22Rv1 (cell line): ENCODE measurements around the gene CNST.
A peak's percentile ranks its signal among the peaks of the same experiment; 100 is the strongest.

ENCODE experiments used
- H3K27ac ChIP-seq: fragments of 450-650 bp; 2 replicates; pipeline ENCODE4 v1.5.1; 2017
- ZFX ChIP-seq: fragments of 450-650 bp; IDR thresholded peaks from 2 replicates; pipeline ENCODE4 v1.6.1; 2017; ENCODE audit warnings: antibody characterized with exemption, borderline replicate concordance
- TF ChIP-seq, protein P1 (sequence below): fragments of 450-650 bp; IDR thresholded peaks from 2 replicates; pipeline ENCODE4 v1.5.1; 2017; ENCODE audit warnings: mild to moderate bottlenecking

The CNST gene

DNA sequence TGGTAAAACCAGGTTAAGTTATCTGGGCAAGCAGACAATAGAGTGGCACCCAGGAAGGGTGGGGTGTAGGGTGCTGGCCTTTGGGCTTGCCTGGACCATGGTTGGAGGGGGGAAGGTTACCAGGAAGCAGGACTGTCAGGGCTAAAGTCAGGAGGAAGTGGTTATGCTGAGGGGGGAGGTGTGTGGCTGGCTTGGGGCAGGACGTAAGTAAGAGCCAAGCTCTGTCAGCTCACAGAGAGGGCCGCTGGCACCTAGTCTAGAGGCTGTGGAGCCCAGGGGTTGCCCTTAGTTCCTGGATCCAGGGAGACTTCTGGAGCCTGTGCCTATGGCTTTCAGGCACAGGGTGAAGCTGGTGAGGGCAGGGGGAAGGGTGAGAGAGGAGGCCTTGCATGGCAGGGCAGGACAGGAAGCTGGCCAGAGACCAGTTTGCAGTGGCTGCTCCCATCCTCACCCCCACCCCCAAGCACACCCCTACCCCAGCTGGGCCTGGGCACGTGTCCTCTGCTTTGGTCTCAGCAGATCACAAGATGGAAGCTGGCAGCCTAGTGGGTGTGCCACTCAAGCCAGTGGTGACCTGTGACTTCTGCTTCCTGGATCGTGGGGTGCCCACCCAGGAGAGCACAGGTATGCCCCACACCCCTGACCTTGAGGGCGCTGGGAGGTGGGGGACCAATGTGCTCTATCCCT, 38.7 kb upstream of the CNST start:
- TF ChIP-seq, protein P1, sequence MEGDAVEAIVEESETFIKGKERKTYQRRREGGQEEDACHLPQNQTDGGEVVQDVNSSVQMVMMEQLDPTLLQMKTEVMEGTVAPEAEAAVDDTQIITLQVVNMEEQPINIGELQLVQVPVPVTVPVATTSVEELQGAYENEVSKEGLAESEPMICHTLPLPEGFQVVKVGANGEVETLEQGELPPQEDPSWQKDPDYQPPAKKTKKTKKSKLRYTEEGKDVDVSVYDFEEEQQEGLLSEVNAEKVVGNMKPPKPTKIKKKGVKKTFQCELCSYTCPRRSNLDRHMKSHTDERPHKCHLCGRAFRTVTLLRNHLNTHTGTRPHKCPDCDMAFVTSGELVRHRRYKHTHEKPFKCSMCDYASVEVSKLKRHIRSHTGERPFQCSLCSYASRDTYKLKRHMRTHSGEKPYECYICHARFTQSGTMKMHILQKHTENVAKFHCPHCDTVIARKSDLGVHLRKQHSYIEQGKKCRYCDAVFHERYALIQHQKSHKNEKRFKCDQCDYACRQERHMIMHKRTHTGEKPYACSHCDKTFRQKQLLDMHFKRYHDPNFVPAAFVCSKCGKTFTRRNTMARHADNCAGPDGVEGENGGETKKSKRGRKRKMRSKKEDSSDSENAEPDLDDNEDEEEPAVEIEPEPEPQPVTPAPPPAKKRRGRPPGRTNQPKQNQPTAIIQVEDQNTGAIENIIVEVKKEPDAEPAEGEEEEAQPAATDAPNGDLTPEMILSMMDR, result no peak
- TF ChIP-seq ZFX, result no peak
- no peak overlapping the region for H3K27ac ChIP-seq

DNA sequence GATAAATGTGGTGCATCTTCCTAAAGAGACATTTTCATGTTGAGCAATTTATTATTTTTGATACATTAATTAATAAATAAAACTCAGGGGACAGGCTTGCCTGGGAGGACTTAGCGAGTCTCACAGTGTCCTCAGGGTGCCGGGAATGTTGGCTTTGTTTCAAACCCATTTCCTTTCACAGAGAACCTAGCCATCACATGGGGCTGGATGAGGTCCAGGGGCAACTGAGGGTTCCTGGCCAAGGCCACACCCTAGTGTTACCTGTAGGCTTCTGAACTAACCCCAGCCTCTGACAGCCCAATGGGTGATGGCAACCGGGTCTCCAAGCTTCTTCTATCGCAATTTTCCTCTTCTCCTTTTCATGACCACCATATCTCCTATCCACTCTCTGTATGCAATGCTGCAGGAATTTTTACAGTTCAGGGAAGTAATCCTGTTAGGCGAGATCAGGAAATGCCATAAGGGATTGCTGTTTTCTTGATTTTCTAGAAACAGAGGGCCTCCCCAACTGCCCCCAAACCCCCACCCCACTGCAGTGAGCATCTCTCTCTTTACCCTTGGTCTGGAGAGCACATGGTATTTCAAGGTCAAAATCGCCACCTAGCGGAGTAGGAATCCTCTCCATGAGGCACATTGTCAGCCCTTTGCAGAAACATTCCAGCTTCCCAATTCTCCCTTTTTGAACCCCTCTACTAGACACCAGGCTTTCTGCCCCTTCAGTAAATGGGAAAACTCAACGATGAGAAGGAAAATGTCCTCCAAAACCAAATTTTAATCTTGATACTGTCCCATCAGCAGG, 37.1 kb upstream of the CNST start:
- H3K27ac ChIP-seq, result no peak overlapping the region

DNA sequence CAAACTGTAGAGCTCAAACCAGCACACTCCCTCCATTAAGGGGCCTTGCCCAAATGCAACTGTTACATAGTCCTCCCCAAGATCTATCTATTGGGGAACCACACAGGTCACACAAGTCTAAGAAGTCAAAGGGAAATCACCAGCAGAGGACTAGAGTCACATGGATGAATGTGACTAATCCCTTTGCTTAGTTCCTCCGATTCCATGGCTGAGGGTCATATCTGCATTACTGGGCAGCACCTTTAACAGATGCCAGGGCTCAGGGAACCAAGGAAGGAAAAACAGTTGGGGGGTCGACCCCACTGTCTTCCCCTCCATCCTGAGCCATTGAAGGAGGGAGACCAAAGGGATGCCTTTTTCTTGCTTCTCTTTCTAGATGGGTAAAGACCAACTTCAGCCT, 35.8 kb upstream of the CNST start:
- TF ChIP-seq, protein P1, result no peak
- TF ChIP-seq ZFX, result no peak
- H3K27ac ChIP-seq, result no peak overlapping the region

More for the DNA sequence above, 37.1 kb upstream of the CNST start:
- TF ChIP-seq ZFX, result no peak
- TF ChIP-seq, protein P1, result no peak

DNA sequence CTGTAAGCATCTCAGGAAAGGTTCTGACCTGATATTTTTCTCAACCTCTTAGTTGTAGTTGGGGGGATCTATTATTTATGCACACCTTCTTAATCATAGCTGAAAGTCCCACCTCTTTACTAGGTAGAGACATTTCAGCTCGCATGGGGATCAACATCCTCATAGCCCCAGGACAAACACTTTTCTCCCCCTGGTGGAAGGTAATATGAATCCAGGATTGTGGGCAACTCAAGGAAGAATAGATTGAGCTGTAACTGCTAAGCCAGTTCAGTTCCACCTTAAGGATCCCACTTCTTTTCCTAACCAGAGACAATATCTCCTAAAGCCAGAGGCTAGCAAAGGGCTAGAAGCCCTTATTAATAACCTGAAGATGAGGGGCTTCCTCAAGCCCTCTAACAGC, 33.7 kb upstream of the CNST start:
- no peak overlapping the region for H3K27ac ChIP-seq
- TF ChIP-seq, protein P1, result no peak; the same call in 1 of the 2 replicates
- TF ChIP-seq ZFX, result no peak

DNA sequence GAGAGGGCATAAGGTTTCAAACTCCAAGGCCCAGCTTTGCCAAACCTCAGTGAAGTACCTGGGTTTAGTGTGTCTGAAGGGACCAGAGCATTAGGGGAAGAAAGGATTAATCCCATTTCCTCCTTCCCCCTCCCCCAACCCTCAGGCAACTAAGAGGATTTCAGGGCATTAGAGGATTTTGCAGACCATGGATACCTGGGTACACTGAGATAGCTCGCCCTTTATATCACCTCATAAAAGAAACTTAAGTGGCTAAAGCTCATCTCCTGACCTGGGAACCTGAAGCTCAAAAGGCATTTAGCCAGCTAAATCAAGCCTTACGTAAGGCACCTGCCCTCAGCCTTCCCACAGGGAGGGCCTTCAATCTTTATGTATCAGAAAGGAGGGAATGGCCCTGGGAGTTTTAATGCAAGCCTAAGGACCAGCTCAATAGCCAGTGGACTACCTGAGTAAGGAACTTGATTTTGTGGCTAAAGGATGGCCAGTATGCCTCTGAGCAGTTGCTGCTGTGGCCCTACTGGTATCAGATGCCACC, 32.8 kb upstream of the CNST start:
- no peak overlapping the region for H3K27ac ChIP-seq
- no peak for TF ChIP-seq ZFX
- TF ChIP-seq, protein P1, result no peak

DNA sequence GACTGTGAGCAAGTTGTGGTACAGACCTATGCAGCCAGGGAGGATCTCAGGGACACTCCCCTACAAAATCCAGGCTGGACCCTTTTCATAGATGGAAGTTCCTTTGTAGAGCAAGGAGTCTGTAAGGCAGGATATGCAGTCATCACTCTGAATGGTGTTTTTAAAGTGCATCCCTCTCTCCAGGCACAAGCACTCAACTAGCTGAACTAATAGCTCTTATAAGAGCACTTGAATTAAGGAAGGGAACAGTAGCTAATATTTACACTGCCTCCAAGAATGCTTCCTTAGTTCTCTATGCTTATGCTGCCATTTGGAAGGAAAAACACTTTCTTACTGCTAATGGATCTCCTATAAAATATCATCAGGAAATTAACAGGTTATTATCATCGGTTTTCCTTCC, 32.1 kb upstream of the CNST start:
- no peak for TF ChIP-seq ZFX
- TF ChIP-seq, protein P1, result no peak
- no peak overlapping the region for H3K27ac ChIP-seq

DNA sequence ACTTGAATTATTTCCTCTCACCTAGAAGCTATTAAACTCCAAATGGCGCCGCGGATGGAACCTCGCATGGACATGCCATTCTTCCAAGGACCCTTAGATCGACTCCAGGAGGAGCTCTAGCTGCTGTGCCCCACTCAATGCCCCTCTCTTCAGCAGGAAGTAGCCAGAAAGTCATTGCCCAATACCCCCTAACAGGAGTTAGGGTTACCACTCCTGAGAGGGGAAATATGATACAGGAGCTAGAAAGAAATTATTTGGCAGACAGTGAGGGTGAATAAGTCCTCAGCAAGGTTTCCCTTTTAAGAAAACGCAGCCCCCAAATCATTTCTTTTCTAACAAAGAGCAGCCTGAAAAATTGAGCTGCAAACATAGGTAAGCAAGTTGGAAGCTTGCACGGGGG, 28.8 kb upstream of the CNST start:
- H3K27ac ChIP-seq, result peak overlapping the region; percentile 79
- TF ChIP-seq, protein P1, result no peak
- TF ChIP-seq ZFX, result no peak
